Keratinocyte (primary cell): ENCODE results near the gene RAB3IL1.
"Not testable (repeated sequence)": the region's sequence is repeated elsewhere in the genome, so short reads cannot be mapped to it uniquely, and the experiment has no call there.

Experiments
- EZH2 ChIP-seq: IDR thresholded peaks from one replicate; pipeline ENCODE4 v1.6.1; 2012; ENCODE audit warnings: inconsistent platforms, mild to moderate bottlenecking, low read length, moderate library complexity
- TF ChIP-seq, protein P1 (sequence below), 3 experiments: IDR thresholded peaks in 1 of 3; conservative IDR thresholded peaks in 1 of 3; optimal IDR thresholded peaks in 1 of 3; 2 replicates in 2 of 3; 3 replicates in 1 of 3; pipeline versions ENCODE3 to v1.5.1; 2011; ENCODE audit warnings: low read length in 3 of 3, mild to moderate bottlenecking in 3 of 3, moderate library complexity in 2 of 3, control low read depth in 1 of 3, inconsistent platforms in 1 of 3; ENCODE audit not compliant: insufficient read depth in 2 of 3; ENCODE audit errors: extremely low read depth in 1 of 3

GRCh38 chr11:61882267-61882666 lies 35.1 kb downstream of the RAB3IL1 start:
- TF ChIP-seq, protein P1, sequence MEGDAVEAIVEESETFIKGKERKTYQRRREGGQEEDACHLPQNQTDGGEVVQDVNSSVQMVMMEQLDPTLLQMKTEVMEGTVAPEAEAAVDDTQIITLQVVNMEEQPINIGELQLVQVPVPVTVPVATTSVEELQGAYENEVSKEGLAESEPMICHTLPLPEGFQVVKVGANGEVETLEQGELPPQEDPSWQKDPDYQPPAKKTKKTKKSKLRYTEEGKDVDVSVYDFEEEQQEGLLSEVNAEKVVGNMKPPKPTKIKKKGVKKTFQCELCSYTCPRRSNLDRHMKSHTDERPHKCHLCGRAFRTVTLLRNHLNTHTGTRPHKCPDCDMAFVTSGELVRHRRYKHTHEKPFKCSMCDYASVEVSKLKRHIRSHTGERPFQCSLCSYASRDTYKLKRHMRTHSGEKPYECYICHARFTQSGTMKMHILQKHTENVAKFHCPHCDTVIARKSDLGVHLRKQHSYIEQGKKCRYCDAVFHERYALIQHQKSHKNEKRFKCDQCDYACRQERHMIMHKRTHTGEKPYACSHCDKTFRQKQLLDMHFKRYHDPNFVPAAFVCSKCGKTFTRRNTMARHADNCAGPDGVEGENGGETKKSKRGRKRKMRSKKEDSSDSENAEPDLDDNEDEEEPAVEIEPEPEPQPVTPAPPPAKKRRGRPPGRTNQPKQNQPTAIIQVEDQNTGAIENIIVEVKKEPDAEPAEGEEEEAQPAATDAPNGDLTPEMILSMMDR (optimal IDR thresholded peaks at IDR 0.05 in 1 of 3, IDR thresholded peaks at IDR 0.05 in 1 of 3, conservative IDR thresholded peaks at IDR 0.05 in 1 of 3; ENCODE audit: extremely low read depth in 1 of 3, insufficient read depth in 2 of 3, low read length in 3 of 3): not testable (repeated sequence)
- not testable (repeated sequence) for TF ChIP-seq EZH2
